Myocyte (in vitro differentiated cells): Measurements from ENCODE around the gene TCERG1L. TPM values are rescaled to one million over a fixed set of nuclear protein-coding genes. Genes with fewer than 3 reads are reported as not detected.

ENCODE experiments used
- DNase-seq: peaks from one replicate; pipeline ENCODE4 v3.0.0-alpha.2; 2012; ENCODE audit warnings: low read depth
- total RNA-seq: library from RNA; depleted of rRNA; stranded (reverse); fragments of >200 nt; gene quantifications from 2 replicates; pipeline ENCODE4 v1.2.3, GENCODE V29; 2014

Gene TCERG1L
- total RNA-seq, 1 donor from 2014 or later = not detected

- no peak for DNase-seq
Observed at GRCh38 chr10:131271195-131271880, 40.2 kb downstream of the TCERG1L start.

- no peak for DNase-seq
Observed at GRCh38 chr10:131270461-131271190, 40.9 kb downstream of the TCERG1L start.

GRCh38 chr10:131269776-131270460 lies 41.6 kb downstream of the TCERG1L start:
- DNase-seq = no peak

GRCh38 chr10:131267814-131268095 lies 43.8 kb downstream of the TCERG1L start:
- no peak for DNase-seq

GRCh38 chr10:131266936-131267813 lies 44.3 kb downstream of the TCERG1L start:
- DNase-seq = no peak

GRCh38 chr10:131264110-131264788 lies 47.3 kb downstream of the TCERG1L start:
- DNase-seq = no peak

GRCh38 chr10:131261890-131262475 lies 49.5 kb downstream of the TCERG1L start:
- DNase-seq = no peak

- DNase-seq = no peak
Observed at GRCh38 chr10:131260452-131261211, 50.9 kb downstream of the TCERG1L start.

- no peak for DNase-seq
Observed at GRCh38 chr10:131260031-131260430, 51.5 kb downstream of the TCERG1L start.

- no peak for DNase-seq
Observed at GRCh38 chr10:131259535-131259934, 52.0 kb downstream of the TCERG1L start.

GRCh38 chr10:131258256-131258655 lies 53.3 kb downstream of the TCERG1L start:
- DNase-seq = no peak

GRCh38 chr10:131257027-131257426 lies 54.5 kb downstream of the TCERG1L start:
- no peak for DNase-seq

GRCh38 chr10:131254859-131255252 lies 56.7 kb downstream of the TCERG1L start:
- no peak for DNase-seq

- DNase-seq = no peak
Observed at GRCh38 chr10:131253931-131254858, 57.3 kb downstream of the TCERG1L start.

- DNase-seq = no peak
Observed at GRCh38 chr10:131252567-131253276, 58.8 kb downstream of the TCERG1L start.

GRCh38 chr10:131251146-131251541 lies 60.4 kb downstream of the TCERG1L start:
- DNase-seq = no peak

GRCh38 chr10:131250454-131251145 lies 60.9 kb downstream of the TCERG1L start:
- DNase-seq = no peak
